Hepatic stellate cell (primary cell): ENCODE measurements around the gene PER2.

Source experiments
- DNase-seq: peaks from one replicate; pipeline ENCODE4 v3.0.0; 2011; ENCODE audit warnings: low spot score

The PER2 gene

DNA sequence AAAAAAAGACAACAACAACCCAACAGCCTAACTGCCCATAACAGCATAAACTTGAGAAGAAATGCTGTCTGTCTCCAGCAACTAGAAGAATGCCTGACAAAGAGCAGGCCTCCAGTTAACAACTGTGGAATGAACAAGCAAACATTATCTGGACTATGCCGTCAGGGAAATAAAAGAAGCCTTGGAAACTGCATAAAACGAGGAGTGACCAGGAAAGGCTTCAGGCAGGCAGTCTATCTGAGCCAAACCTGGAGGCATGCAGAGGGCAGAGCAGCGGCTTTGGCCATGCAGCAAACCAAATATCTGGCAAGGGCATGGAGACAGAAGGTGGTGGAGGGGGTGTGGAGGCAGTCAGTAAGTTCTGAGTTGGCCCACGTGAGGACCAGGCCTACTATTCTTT, 59.7 kb downstream of the PER2 start:
- DNase-seq, result no peak

- no peak for DNase-seq
Measured at GRCh38 chr2:238227587-238228032, 60.8 kb downstream of the PER2 start.

GRCh38 chr2:238226698-238227586, 61.5 kb downstream of the PER2 start:
- no peak for DNase-seq

GRCh38 chr2:238225911-238226697, 62.3 kb downstream of the PER2 start:
- DNase-seq, result no peak

GRCh38 chr2:238225121-238225520, 63.3 kb downstream of the PER2 start:
- no peak for DNase-seq

DNA sequence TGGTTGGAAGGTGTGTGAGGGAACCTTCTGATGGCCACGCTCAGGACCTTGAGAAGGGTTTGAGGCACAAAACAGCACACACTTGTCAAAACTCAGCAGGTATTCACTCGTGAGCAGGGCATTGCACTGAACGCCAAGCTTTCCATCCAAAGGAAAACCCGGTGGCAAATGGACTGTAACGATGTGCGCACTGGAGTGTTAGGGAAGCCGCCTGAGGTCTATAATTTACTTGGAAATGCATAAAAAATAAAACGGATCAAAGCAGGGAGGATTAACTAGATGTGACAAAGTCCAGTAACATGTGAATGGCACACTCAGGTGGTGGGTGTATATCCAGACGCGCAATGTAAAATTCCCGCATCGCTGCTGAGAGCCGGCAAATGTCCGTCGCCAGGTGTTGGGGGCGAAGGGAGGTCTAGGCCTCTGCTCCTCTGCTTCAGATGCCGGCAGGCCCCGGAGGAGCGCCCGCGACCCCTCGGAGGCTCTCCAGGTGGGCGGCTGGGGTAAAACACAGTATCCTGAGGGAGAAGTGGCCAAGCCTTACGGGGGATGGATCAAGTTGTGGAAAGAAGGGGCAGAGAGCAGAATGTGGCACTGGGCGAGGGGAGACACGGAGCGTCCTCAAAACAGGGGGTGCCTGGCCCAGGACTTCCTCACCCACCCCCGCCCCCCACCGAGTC, 63.9 kb downstream of the PER2 start:
- no peak for DNase-seq

DNA sequence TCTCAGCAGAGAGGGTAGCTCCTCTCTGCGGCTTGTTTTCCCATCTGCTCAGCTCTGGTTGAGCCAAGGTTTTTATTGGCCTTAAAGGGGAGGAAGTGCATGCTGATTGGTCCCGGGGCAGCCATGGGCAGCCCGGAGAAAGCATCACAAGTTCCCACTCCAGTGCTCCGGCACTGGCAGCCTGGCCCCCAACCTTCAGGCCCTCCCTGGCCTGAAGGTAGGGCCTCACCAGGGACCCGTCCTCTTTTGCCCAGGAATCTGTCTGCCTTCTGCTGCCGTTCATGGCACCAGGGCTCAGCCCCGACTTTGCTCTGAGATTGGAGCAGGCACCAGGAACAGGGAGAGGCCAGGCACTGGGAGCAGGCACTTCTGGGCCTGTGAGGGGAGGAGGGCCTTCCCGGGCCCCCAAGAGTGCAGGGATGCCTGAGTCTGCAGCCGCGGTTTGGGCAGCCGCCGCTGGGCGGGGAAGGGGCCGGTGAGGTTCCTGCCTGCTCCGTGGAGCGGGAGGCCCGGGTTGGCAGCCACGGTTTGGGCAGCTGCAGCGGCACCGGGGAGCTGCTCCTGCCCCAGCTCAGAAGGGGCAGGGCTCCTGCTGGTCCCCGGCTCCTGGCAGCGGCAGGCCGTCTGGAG, 67.4 kb downstream of the PER2 start:
- DNase-seq, result no peak

GRCh38 chr2:238220274-238220891, 68.0 kb downstream of the PER2 start:
- no peak for DNase-seq

DNA sequence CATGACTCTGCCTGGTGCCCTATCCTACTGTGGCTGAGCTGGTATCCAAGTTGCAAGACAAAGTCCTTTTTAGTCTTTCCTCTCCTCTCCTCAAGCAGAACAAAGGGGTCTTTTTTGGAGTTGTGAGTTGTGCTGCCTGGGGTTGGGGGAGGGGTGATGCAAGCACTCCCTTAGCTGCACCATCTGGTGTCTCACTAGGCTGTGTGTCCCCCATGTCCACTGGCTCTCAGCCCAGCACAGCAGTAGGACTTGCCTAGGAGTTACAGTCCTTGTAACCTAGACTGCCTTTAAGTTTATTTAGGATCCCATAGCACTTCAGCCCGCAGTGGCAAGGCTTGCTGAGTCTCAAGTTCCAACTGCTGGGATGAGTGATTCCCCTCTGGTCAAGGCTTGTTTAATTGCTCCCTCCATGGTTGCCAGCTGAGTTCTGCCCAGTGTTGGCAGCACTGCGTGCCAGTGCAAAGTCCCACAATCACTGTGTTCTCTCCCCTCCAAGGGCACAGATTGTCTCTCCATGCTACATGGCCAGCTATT, 71.7 kb downstream of the PER2 start:
- no peak for DNase-seq

- no peak for DNase-seq
Measured at GRCh38 chr2:238207006-238207405, 81.4 kb downstream of the PER2 start.

GRCh38 chr2:238203973-238204683, 84.3 kb downstream of the PER2 start:
- DNase-seq, result no peak

- peak; percentile 99 for DNase-seq
Measured at GRCh38 chr2:238203094-238203972, 85.1 kb downstream of the PER2 start, which contains the start of gene ILKAP. TSS of gene ILKAP (minus strand) at chr2:238203695. CDS start at chr2:238203553, 142 bp downstream.

DNA sequence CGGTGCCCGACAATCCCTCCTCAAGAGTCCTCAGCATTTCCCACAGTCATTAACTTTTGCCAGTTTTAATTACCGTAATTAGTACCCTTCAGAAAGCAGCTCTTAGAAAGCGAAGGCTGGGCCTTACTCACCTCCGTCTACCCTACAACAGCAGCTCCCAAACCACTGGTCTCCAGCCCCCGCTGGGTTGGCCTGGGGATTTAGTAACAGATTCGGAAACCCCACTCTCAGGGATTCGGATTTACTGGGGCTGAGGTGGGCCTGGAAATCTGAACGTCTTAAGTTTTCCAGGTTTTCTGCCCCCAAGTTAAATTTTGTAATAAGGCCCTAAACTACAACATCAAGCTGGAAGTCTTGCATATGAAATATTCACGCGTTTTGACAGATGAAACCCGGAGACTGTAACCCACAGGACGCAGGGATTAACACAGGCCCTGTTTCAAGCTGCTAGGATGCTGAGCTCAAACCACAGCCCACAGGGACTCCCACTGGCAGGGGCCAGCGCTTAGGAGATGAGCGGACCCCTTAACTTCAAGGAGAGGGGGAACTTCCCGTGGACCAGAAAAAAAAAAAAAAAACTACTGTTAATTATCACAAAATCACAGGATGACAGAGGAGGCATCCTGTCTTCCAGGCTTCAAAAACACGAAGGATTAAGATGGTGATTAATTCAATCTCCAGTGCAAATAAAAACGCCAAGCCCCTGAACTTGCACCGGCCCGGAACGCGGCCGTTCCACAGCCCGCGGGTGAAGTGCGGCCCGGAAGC, 85.9 kb downstream of the PER2 start:
- DNase-seq, result peak; percentile 51
